SK-N-DZ (cell line): ENCODE results near the gene HPN.

Experiments used
- DNase-seq: peaks from one replicate; pipeline ENCODE4 v3.0.0-alpha.2; 2015; ENCODE audit warnings: low spot score

Gene HPN

DNA sequence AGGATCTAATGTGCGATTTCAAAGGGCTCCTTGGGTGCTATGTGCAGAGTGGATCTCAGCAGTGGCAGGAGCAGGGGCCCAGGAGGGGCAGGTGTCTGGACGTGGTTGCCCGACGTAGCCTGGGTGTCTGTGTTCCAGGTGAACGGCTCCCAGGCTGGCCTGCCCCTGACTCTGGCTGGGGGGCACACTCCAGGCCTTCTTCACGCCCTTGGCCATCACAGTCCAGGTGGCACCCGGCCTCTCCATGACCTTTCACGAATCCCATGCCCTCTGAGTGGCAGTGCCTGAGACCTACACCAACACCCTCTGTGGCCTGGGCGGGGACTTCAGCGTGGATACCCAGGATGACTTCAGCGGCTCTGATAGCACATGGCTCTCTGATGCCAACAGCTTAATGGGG lies 62.8 kb downstream of the HPN start:
- DNase-seq, result no peak

DNA sequence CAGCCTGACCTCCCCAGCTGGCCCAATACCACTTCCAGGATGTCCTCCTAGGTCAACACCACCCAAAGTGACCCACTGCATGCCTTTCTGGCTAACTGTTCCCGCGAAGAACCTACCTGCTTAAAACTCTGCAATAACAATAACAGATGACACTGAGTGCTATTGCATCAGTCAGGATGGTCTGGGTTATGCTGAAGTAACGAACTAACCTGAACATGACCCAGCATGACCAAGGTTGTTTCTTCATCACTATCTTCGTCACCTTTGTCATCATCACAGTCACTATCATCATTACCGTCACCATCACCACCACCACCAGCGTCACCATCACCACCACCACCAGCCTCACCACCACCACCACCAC lies 63.5 kb downstream of the HPN start:
- DNase-seq, result no peak

- DNase-seq, result no peak
Measured at GRCh38 chr19:35105411-35106290, 64.1 kb downstream of the HPN start.

DNA sequence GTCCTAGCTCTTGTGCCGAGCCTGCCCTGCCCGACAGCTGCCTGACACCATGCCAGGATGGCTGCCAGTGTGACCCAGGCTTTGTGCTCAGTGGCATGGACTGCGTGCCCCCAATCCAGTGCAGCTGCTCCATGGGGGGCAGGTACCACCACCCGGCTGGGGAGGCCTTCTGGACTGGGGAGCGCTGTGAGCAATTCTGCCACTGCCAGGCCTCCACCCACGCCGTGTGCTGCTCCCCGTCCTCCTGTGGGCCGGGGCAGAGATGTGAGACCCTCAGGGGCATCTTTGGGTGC lies 64.7 kb downstream of the HPN start:
- no peak for DNase-seq

DNA sequence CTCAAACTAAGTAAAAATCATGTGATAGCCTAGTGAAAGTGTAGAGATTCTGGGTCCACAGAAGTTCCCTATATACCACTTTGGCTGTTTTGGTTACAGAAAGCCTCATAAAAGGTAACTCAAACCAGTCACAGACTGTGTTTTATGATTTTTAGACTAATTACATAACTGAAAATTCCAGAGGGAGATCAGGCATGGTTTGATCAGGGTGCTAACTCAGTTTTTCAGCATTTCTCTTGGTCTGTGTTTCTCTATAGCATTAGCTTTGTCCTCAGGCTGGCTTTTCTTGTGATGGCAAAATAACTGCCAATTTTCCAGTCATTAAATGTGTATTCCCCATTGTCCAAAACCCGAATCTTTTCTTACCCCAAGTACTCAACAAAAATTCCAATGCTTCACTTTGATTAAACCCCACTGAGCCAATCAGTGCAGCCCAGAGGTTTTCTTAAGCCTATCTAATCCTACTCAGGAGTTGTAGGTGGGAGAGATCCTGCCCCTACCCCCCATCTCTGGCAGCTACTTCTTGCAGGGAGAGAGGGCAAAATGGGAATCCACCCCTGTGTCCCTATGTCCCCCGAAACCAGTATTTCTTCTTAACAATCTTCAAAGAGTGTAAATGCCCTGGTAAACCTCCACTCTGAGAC lies 65.5 kb downstream of the HPN start:
- no peak for DNase-seq

- DNase-seq, result no peak
Measured at GRCh38 chr19:35107545-35107944, 66.0 kb downstream of the HPN start.

DNA sequence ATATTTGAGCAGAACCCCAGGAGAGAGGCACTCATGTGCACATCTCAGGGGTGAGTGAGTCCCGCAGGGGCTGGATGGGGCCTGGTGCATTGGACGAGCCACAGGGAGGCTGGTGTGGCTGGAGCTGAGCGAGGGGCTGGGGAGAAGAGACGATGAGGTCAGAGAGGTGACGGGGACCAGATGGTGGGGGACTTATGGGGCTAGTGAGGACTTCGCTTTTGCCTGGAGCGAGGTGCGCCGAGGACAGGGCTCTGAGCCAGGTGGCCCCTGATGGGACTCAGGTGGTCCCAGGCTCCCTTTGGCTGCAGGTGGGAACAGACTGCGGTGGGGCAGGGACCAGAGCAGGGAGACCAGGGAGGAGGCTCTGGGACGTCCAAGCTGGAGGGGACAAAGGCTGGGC lies 67.2 kb downstream of the HPN start:
- no peak for DNase-seq

- DNase-seq, result no peak
Measured at GRCh38 chr19:35109395-35110112, 68.0 kb downstream of the HPN start.

GRCh38 chr19:35110974-35111373 lies 69.5 kb downstream of the HPN start:
- no peak for DNase-seq

GRCh38 chr19:35112995-35113688 lies 71.6 kb downstream of the HPN start:
- DNase-seq, result no peak

- DNase-seq, result peak; percentile 51
Measured at GRCh38 chr19:35114353-35115176, 73.0 kb downstream of the HPN start.

GRCh38 chr19:35115177-35115951 lies 73.8 kb downstream of the HPN start, which contains the start of gene FXYD3:
Gene FXYD3, plus strand, starts transcription at chr19:35115823. Its CDS starts 3,554 bp downstream, at chr19:35119377.
- DNase-seq, result no peak
